Measurements from ENCODE around the gene DAB2.
"Not testable (repeated sequence)": the region's sequence is repeated elsewhere in the genome, so short reads cannot be mapped to it uniquely, and the experiment has no call there.

DAB2 gene

GRCh38 chr5:39376293-39376714 is 48.5 kb downstream of the DAB2 start:
- DNase-seq: peak in 2 of 5 donors; percentile 8 to 41

- DNase-seq: no peak
Measured at GRCh38 chr5:39373791-39374190, 51.0 kb downstream of the DAB2 start.

DNA sequence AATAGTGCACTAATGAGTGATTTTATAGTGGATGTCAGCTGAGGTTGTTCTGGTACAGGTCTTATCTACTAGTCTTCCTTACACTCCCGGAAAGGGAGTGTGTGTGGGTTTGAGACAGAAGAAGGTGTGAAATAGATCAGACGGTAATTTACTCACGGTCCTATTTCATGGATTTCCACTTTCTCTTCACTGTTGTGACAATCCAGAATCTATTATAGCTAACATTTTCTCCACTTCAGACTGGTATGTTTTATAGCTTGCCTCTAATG is 53.5 kb downstream of the DAB2 start:
- no peak for DNase-seq

GRCh38 chr5:39370555-39371366 is 54.0 kb downstream of the DAB2 start:
- no peak for DNase-seq

DNA sequence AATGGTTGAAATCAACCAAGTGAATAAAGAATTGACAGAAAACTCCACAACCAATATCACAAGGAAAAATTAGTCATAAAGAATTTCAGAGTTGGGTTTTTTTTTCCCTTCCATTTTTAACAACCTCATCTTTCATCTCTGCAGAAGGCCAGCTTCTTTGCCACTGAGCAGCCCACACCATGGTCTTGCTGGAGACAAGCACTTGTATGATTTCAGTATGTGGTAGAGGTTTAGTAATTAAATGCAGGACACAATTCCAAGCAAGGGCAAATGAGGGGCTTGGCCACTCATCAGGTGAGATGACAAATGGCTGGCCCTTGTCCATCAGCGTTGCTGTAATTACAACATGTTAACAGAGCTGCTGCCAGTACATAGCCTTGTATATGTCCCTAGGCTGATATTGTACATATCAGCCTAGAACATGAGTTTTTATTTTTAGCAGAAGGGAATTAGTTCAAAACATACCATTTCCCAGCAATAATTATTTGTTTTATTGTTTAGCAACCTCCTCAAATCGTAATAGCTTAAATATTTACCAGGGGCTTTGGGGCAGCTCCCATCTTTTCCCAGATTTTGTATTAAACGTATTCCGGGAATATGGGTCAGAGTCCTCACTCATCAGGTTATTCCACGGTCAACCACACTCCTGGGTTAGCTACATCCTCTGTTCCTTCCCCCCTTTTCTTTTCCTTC is 55.5 kb downstream of the DAB2 start:
- no peak for DNase-seq

- DNase-seq: no peak
Measured at GRCh38 chr5:39368116-39368515, 56.7 kb downstream of the DAB2 start.

GRCh38 chr5:39367711-39368110 is 57.1 kb downstream of the DAB2 start:
- DNase-seq: no peak

DNA sequence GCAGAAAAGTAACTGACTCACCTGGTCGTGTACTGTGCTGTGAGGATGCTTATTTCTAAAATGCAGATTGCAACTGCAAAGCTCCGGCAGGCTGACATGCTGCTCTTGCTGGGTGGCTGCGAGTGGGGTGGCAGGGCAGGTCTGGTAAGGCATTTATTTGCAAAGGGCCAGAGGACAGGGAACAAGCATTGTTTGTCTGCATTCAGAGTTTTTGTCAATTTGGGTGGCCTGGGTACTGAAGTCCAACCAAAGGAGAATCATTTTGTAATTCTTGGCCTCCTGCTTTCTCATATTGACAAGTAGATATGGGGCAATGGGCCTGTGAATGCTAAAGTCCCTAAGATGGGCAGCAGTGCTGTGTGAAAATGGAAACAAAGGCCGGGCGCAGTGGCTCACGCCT is 60.4 kb downstream of the DAB2 start, which contains the start of gene C9:
Gene C9 (minus strand): TSS at position 129 of the 400 bp plus-strand sequence. CDS start 31 bp downstream, at position 98.
- no peak for DNase-seq

GRCh38 chr5:39363217-39363616 is 61.6 kb downstream of the DAB2 start:
- no peak for DNase-seq

DNA sequence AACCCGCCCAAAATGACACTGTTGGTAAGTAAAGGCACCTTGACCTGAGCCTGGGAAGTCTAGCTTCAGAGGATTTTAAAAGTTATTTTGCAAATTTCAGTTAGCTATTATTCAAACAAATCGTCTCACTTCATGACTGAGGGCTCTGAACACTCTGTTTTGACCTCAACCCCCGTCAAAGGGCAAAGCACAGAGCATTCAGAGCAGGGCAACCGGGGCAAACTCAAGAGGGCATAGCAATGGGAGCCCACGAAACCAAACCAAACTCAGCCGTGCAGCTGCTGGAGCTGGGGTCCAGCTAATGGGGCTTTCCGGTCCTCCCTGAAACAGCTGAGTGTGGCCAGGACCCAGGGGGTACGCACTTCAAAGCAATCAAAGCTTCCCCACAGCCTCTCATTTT is 62.1 kb downstream of the DAB2 start:
- DNase-seq: no peak

- no peak for DNase-seq
Measured at GRCh38 chr5:39361306-39361705, 63.5 kb downstream of the DAB2 start.

GRCh38 chr5:39360471-39361111 is 64.2 kb downstream of the DAB2 start:
- DNase-seq: no peak

GRCh38 chr5:39356263-39356662 is 68.5 kb downstream of the DAB2 start:
- DNase-seq: no peak

DNA sequence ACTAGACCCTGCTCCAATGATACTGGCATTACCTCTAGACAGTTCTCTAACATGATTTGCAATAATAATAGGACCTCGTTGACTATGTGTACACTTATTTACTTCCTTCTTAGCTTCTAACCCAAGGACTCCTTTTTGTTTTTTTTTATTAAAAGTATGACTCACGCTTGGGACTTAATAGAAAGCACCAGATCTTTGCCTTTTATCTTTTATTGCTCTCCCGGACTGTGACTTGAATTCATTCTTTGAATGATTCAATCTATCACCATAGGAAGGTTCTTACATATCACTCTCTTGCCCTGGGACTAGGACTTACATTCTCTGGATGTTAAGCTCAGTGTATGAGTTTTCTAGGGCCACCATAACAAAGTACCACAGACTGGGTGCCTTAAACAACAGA is 69.5 kb downstream of the DAB2 start:
- no peak for DNase-seq

- no peak for DNase-seq
Measured at GRCh38 chr5:39353717-39354399, 70.9 kb downstream of the DAB2 start.

DNA sequence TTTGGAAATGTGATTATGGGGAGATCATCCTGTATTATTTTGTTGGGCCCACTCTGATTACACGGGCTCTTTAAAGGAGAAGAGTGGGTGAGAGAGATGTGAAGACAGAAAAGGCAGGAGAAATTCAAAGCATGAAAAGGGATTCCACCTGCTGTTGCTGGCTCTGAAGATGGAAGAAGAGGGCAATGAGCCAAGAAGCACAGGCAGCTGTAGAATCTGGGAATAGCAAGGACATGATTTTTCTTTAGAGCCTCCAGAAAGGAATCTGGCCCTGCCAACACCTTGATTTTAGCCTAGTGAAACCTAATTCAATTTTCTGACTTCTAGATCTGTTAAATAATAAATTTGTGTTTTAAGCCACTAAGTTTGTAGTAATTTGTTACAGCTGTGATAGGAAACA is 71.8 kb downstream of the DAB2 start:
- DNase-seq: no peak

GRCh38 chr5:39352170-39352569 is 72.6 kb downstream of the DAB2 start:
- no peak for DNase-seq

GRCh38 chr5:39349484-39349883 is 75.3 kb downstream of the DAB2 start:
- DNase-seq: no peak

DNA sequence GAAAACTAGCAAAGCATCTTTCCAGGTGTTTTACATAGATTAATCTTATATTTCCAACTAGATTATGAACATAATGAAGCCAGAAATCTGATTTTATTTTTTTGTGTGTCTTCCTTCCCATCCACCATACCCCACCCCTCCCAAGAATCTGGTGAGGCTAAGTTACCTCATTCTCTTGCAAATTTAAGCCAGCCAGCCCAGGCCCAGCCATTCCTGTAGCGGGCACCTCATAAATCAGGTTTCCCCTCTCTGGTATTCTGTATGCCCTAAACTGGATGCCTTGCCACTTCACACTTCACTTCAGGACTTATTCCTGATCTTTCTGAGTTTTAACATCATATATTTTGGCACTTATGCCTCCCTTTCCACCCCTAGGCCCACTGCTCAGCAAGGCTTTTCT is 82.3 kb downstream of the DAB2 start:
- no peak for DNase-seq

- no peak for DNase-seq
Measured at GRCh38 chr5:39341896-39342295, 82.9 kb downstream of the DAB2 start.

DNA sequence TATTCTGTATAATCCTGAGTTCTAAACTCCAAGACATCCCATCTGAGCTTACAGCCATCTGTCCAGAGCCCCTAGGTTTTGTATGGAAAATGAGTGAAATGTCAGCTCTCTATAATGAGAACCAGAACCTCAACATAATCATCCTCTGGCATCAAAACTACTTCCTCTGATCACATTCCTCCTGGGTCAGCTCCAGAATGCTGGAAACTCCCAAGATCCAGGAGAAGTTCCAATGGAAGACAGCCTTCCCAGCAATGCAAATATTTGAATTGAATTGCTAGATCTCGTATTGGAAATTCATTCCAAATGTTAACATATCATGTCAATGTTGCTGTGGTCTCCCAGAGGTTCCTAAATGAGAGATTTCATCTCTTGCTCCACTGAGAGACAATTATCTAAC is 84.3 kb downstream of the DAB2 start:
- DNase-seq: no peak

DNA sequence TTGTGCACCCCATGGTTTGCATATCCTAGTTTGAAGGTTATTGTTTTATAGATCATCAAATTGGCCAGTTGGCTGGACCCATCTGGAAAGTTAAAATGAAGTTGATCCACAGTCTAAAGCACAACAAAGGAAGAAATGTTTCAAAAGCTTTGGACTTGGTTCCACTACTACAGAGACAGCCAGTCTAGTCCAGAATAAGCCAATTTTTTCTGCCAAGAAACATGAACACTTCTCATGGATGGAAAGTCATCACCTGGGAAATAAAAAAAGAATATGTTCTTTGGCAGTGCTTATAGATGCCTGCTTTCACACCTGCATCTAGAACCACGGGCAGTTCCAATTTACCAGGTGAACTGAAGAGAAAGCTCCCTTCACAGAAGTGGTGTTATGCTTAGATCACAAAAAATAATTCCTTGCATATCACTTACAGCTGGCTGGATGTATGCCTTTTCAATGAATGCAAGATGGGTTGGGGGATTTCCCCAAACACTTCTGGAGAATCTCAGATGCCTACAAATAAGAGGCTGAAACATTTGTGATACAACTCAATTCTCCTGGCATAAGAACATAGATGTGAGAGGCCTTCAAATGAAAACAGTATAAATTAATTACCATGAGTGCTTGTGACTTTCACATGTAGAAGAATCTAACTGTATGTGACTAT is 87.4 kb downstream of the DAB2 start:
- DNase-seq: no peak

DNA sequence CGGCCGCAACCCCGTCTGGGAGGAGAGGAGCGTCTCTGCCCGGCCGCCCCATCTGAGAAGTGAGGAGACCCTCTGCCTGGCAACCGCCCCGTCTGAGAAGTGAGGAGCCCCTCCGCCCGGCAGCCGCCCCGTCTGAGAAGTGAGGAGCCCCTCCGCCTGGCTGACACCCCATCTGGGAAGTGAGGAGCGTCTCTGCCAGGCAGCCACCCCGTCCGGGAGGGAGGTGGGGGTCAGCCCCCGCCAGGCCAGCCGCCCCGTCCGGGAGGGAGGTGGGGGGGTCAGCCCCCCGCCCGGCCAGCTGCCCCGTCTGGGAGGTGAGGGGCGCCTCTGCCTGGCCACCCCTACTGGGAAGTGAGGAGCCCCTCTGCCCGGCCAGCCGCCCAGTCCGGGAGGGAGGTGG is 90.5 kb downstream of the DAB2 start:
- not testable (repeated sequence) for DNase-seq

Data from T-helper 1 cell (primary cell).